GM19397 (cell line): ENCODE measurements around the gene MCC.

Experiments used
- ATAC-seq: cut with Tn5 transposase; IDR thresholded peaks from one replicate; pipeline ENCODE4 v1.9.1; 2021; ENCODE audit warnings: mild to moderate bottlenecking, moderate library complexity; ENCODE audit not compliant: unreplicated experiment

The MCC gene

GRCh38 chr5:113209498-113209897 lies 278.8 kb downstream of the MCC start:
- ATAC-seq: no peak

GRCh38 chr5:113205807-113206206 lies 282.4 kb downstream of the MCC start:
- no peak for ATAC-seq

- ATAC-seq: no peak
Measured at GRCh38 chr5:113205323-113205722, 282.9 kb downstream of the MCC start.

GRCh38 chr5:113204525-113205161 lies 283.6 kb downstream of the MCC start:
- ATAC-seq: no peak

- no peak for ATAC-seq
Measured at GRCh38 chr5:113203916-113204315, 284.3 kb downstream of the MCC start.

- no peak for ATAC-seq
Measured at GRCh38 chr5:113202746-113203716, 285.2 kb downstream of the MCC start.

GRCh38 chr5:113202287-113202686 lies 286.0 kb downstream of the MCC start:
- no peak for ATAC-seq

- ATAC-seq: no peak
Measured at GRCh38 chr5:113201715-113202114, 286.5 kb downstream of the MCC start.

- ATAC-seq: no peak
Measured at GRCh38 chr5:113199122-113199905, 288.9 kb downstream of the MCC start.

GRCh38 chr5:113197456-113198200 lies 290.6 kb downstream of the MCC start:
- ATAC-seq: no peak

- ATAC-seq: no peak
Measured at GRCh38 chr5:113195771-113196170, 292.5 kb downstream of the MCC start.

GRCh38 chr5:113195251-113195650 lies 293.0 kb downstream of the MCC start:
- ATAC-seq: no peak

- ATAC-seq: no peak
Measured at GRCh38 chr5:113194591-113194990, 293.7 kb downstream of the MCC start.

- ATAC-seq: no peak
Measured at GRCh38 chr5:113194125-113194524, 294.1 kb downstream of the MCC start.

GRCh38 chr5:113193311-113193978 lies 294.8 kb downstream of the MCC start:
- ATAC-seq: no peak

- ATAC-seq: no peak
Measured at GRCh38 chr5:113192541-113192940, 295.7 kb downstream of the MCC start.

GRCh38 chr5:113190347-113190746 lies 297.9 kb downstream of the MCC start:
- ATAC-seq: no peak

- ATAC-seq: no peak
Measured at GRCh38 chr5:113189291-113189690, 299.0 kb downstream of the MCC start.

- peak; percentile 38 for ATAC-seq
Measured at GRCh38 chr5:113188436-113188835, 299.8 kb downstream of the MCC start.

- peak; percentile 72 for ATAC-seq
Measured at GRCh38 chr5:113187906-113188305, 300.3 kb downstream of the MCC start.
